ENCODE results near the gene FOXB2.

Gene FOXB2

DNA sequence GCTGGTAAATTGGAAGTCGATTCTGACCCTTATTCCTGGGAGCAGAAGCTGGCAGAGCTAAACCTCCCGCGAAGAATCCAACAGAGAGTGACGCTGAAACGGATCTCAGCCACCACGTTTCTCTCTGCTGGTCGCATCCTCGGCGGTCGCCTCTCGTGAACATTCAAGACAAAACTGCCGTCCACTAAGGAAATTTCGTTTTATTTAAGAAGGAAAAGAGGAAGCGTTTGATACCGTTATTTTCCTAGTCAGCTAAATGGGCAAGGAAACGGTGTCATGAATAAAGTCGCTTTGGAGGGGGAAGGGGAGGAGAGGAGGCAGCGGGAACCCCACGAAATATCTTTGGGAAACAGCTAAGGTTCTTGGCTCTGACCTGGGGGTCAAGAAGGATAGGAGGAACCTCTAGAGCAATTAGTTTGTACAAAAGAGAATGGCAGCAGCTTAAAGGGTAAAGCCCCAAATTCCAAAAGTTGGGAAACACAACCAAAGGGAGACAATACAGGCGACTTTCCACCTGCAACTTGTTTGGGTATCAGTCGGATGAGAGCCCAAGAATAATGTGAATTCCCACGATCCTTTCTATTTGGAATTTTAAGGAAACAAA is 1.9 kb downstream of the FOXB2 start:
- TF ChIP-seq, protein P1, sequence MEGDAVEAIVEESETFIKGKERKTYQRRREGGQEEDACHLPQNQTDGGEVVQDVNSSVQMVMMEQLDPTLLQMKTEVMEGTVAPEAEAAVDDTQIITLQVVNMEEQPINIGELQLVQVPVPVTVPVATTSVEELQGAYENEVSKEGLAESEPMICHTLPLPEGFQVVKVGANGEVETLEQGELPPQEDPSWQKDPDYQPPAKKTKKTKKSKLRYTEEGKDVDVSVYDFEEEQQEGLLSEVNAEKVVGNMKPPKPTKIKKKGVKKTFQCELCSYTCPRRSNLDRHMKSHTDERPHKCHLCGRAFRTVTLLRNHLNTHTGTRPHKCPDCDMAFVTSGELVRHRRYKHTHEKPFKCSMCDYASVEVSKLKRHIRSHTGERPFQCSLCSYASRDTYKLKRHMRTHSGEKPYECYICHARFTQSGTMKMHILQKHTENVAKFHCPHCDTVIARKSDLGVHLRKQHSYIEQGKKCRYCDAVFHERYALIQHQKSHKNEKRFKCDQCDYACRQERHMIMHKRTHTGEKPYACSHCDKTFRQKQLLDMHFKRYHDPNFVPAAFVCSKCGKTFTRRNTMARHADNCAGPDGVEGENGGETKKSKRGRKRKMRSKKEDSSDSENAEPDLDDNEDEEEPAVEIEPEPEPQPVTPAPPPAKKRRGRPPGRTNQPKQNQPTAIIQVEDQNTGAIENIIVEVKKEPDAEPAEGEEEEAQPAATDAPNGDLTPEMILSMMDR (IDR thresholded peaks at IDR 0.05), result no peak

DNA sequence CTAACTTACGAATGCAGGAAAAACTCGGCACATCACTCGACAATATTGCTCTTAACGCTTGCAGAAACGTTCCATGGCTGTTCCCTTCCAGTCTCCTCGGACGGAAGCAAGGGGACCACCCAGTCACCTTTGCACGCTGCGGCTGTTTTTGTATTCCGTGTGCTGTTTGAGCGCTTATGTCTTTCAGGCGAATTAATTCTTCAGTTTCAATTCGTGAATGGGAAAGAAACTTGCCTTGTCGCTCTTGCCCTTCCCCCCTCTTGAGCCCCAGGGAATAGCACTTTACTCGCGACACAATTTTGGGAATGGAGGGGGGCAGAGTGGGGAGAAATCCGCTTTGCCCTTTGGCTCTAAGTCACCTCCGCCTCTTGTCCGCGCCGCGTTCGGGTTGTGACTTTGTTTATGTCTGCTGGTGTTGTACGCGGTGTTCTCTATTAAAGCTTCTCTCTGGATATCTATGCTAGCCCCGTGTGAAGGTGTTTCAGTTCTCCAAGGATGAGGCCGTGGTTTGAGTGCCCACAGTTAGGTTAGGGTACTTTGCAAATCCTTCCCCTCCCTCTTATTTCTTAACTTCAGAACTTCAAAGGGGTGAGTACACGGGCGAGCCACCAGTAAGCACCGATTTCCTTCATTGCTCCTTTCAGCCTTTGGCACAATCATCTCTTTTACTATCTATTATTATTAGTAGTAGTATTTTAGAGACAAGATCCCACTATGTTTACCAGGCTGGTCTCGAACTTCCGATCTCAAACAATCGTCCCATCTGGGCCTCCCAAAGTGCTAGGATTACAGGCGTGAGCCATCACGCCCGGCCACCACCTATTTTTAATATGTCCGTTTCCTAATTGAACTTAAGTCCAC is 2.7 kb downstream of the FOXB2 start:
- TF ChIP-seq, protein P1 (IDR thresholded peaks at IDR 0.05), result no peak

DNA sequence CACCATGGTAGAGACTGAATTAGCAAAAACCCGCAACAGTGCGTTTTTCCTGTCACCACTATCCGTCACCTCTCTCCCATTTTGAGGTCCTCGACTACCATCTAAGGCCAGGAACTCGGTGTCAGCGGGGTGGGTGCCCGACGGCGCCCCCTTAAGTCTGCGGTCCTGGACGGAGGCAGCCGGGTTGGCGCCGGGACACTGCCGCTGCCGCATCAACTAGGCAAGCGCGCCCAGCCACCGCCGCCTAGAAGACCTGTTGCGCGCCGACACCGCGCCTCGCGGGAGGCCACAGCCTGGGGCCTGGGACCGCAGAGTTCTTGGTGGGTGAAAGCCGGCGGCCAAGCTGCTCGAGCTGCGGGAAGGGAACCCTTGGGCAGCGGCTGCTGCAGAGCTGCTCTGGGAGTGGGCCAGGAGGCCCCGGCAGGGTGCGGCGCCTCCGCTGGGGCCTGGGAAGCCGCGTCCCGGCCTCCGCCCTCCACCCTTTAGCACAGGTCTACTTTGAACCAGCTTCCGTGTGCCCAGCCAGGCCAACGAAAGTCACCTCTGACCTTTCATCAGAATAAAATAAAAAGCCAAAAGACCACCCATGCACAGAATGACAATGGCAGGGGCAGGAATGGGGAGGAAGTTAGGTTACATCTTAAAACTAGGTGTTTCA is 3.5 kb downstream of the FOXB2 start:
- TF ChIP-seq, protein P1 (IDR thresholded peaks at IDR 0.05), result no peak

DNA sequence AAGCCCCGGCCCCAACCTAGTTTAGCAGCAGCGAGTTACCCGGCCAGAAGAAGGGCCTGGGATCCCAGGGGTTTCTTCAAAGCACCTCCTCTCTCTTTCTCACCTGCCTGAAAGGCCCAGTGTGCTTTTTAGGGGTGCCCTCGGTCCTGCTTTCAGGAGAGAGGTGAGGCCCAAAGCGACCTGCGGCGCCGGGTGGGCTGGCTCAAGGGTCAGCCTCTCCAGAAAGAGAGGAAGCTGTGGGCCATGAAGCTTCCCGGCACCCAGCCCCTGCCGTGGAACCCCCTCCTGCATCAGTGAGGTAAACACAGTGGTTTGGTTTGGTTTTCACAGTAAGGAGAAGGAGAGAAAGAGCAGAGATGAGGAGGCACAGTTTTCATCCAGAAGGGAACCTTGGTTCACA is 4.3 kb downstream of the FOXB2 start:
- TF ChIP-seq, protein P1 (IDR thresholded peaks at IDR 0.05), result no peak

DNA sequence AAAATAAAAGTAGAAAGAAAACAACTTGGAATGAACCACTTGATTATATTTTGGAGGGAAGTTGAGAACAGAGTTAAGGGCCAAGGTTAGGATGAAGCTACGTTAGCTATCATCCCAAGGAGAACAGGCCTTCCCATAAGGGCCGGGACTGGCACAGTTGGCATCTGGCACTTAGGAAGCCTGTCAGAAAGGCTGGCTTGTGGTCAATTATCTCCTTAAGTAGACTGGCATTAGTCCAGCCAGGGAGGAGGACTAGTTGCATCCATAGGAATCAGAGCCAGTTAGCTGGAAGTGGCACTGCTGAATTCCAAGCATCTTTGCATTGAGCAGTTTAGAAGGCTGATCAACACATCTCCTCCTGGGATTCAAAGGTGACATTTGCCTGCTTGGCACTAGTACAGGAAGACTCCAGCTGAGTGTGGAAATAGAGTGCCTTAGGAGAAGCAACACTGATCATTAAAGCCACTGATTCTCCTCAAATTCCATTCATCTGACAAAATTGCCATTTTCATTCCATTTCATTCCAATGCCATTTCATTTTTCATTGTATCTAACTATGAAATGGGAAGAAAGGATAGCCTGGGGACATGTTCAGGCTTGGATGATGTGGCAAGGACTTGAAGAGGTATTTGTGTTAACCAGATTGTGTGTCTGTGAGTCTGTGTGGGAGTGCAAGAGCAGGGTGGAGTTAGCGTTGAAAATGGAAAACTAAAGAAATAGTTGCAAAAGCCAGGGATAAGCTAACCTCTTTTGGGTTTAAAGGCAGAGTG is 5.5 kb downstream of the FOXB2 start:
- TF ChIP-seq, protein P1 (IDR thresholded peaks at IDR 0.05), result no peak

DNA sequence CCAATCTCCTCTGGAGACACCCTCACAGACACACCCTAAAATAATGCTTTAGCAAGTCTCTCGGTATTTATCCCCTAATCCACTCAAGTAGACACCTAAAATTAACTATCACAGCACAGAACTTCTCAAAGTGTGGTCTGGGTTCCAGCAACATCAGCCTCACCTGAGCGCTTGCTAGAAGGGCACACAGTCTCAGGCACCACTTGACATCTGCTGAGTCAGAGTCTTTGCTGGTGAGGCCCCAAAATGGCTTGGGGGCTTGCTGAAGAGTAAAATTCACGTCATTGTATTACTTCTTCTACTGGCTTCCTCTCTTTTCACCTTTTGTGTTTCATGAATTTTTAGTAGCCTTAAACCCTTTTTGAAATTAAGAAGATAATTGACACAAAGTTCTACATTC is 9.0 kb downstream of the FOXB2 start:
- TF ChIP-seq, protein P1 (IDR thresholded peaks at IDR 0.05), result no peak

DNA sequence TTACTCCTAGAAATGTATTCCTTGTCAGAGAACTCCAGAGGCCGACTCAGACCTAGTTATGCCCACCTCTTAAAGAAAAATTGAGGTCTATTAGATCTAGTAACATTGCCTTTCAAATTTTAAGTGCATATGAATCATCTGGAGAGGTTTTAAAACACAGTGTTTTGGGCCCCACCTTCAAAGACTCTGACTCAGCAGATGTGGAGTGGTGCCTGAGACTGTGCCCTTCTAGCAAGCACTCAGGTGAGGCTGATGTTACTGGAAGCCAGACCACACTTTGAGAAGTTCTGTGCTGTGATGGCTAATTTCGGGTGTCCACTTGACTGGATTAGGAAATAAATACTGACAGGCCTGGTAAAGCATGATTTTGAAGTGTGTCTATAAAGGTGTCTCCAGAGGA is 10.6 kb downstream of the FOXB2 start:
- TF ChIP-seq, protein P1 (IDR thresholded peaks at IDR 0.05), result no peak
